PC-3 (cell line): ENCODE data around the gene AFF2. TPM values are rescaled to one million over a fixed set of nuclear protein-coding genes. Genes with fewer than 3 reads are reported as not detected.

Experiments used
- ATAC-seq: fragments of 200-7000 bp; cut with Tn5 transposase; 2 replicates; pipeline ENCODE4 v1.9.1; 2020; ENCODE audit warnings: mild to moderate bottlenecking, moderate library complexity
- BruUV-seq: library from RNA; stranded (reverse); fragments of 400-500 nt; replicated peaks from 2 replicates; lab custom pipeline; 2021; lab: Mats Ljungman, UMichigan
- CTCF ChIA-PET: fragments of 300-600 bp; sonication (Branson Sonifier 250); formaldehyde crosslinking; loops from one replicate; lab custom pipeline; 2022; ENCODE audit warnings: antibody characterized with exemption; lab: Charles Lee
- POLR2A ChIA-PET: fragments of 300-600 bp; sonication (Branson Sonifier 250); formaldehyde crosslinking; loops from one replicate; lab custom pipeline; 2022; ENCODE audit warnings: antibody characterized with exemption; ENCODE audit not compliant: unreplicated experiment; lab: Charles Lee
- DNase-seq: peaks from one replicate; pipeline ENCODE4 v3.0.0-alpha.2; 2015
- H2AFZ ChIP-seq: fragments of 300-600 bp; sonication (generic); 2 replicates; pipeline ENCODE4 v1.6.0; 2016; ENCODE audit warnings: antibody characterized with exemption, low read length
- H3F3A ChIP-seq: fragments of 300-600 bp; sonication (generic); one replicate; pipeline ENCODE4 v1.6.0; 2017; ENCODE audit warnings: antibody characterized with exemption, low read length, control low read depth, mild to moderate bottlenecking; ENCODE audit not compliant: unreplicated experiment
- H3K27ac ChIP-seq: fragments of 300-600 bp; sonication (generic); 2 replicates; pipeline ENCODE4 v1.5.1; 2016; ENCODE audit warnings: mild to moderate bottlenecking, low read length
- H3K27me3 ChIP-seq: fragments of 300-600 bp; sonication (generic); 2 replicates; pipeline ENCODE4 v1.6.1; 2016; ENCODE audit warnings: low read length, mixed read lengths
- H3K36me3 ChIP-seq: fragments of 300-600 bp; sonication (generic); 2 replicates; pipeline ENCODE4 v1.6.1; 2016; ENCODE audit warnings: low read depth, mixed run types, low read length, mixed read lengths
- H3K4me1 ChIP-seq: fragments of 300-600 bp; sonication (generic); 2 replicates; pipeline ENCODE4 v1.5.1; 2016; ENCODE audit warnings: low read length; ENCODE audit not compliant: insufficient read depth
- H3K4me2 ChIP-seq: fragments of 300-600 bp; sonication (generic); 2 replicates; pipeline ENCODE4 v1.6.0; 2016; ENCODE audit warnings: low read length
- H3K4me3 ChIP-seq: fragments of 300-600 bp; sonication (generic); 2 replicates; pipeline ENCODE4 v1.5.1; 2016; ENCODE audit warnings: mild to moderate bottlenecking, low read length, mixed read lengths
- H3K79me2 ChIP-seq: fragments of 300-600 bp; sonication (generic); 2 replicates; pipeline ENCODE4 v1.6.1; 2017; ENCODE audit warnings: low read length, mixed read lengths
- H3K9ac ChIP-seq: fragments of 300-600 bp; sonication (generic); 2 replicates; pipeline ENCODE4 v1.6.0; 2016; ENCODE audit warnings: mild to moderate bottlenecking, low read length
- H3K9me2 ChIP-seq: fragments of 300-600 bp; sonication (generic); replicated peaks from 2 replicates; pipeline ENCODE4 v1.6.1; 2016; ENCODE audit warnings: mixed run types, low read length, mixed read lengths
- H3K9me3 ChIP-seq: fragments of 300-600 bp; sonication (generic); 2 replicates; pipeline ENCODE4 v1.6.1; 2016; ENCODE audit warnings: low read length, mixed read lengths
- H4K20me1 ChIP-seq: fragments of 300-600 bp; sonication (generic); 2 replicates; pipeline ENCODE4 v1.6.1; 2016; ENCODE audit warnings: low read length, mixed read lengths
- EZH2 ChIP-seq: fragments of 300-600 bp; sonication (generic); IDR thresholded peaks from one replicate; pipeline ENCODE4 v1.6.1; 2017; ENCODE audit warnings: antibody characterized with exemption, mild to moderate bottlenecking, low read length; ENCODE audit not compliant: unreplicated experiment
- EZH2phosphoT487 ChIP-seq: fragments of 300-600 bp; sonication (generic); IDR thresholded peaks from 2 replicates; pipeline ENCODE4 v1.6.1; 2018; ENCODE audit warnings: mild to moderate bottlenecking, antibody characterized with exemption, low read length, borderline replicate concordance
- intact Hi-C: fragments of 100-400 bp; cut with micrococcal nuclease; formaldehyde crosslinking; loops from 2 replicates; pipeline ENCODE4 v1.9.0; 2023
- total RNA-seq: library from RNA; depleted of rRNA; stranded (reverse); fragments of >200 nt; gene quantifications from 2 replicates; pipeline ENCODE4 v1.2.3, GENCODE V29; 2014
- TF ChIP-seq, protein P1 (sequence below): fragments of 300-600 bp; sonication (generic); conservative IDR thresholded peaks from 2 replicates; pipeline ENCODE4 v1.5.1; 2017; ENCODE audit warnings: antibody characterized with exemption, low read depth, mild to moderate bottlenecking, low read length

Gene AFF2
- total RNA-seq, 1 experiment from 2014 or later: not detected

DNA sequence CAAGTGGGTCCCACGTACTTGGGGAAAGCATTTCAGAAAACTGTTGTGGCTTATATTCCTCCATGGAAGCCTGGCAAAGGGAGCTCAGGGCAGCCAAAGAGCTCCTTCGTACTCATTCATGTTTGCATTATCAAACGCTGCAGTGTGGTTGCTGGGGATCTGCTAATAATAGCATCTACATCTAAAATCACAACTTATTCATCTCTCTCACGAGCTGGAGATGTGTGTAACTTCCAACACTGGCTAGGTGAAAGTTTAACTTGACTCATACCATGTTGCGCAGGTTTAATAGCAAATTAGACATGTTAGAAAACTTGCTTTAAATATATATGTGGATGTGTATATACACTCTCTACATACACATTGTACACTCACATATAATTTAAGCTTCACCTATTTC is 415.1 kb downstream of the AFF2 start:
- no TSS peak for BruUV-seq
- TF ChIP-seq, protein P1, sequence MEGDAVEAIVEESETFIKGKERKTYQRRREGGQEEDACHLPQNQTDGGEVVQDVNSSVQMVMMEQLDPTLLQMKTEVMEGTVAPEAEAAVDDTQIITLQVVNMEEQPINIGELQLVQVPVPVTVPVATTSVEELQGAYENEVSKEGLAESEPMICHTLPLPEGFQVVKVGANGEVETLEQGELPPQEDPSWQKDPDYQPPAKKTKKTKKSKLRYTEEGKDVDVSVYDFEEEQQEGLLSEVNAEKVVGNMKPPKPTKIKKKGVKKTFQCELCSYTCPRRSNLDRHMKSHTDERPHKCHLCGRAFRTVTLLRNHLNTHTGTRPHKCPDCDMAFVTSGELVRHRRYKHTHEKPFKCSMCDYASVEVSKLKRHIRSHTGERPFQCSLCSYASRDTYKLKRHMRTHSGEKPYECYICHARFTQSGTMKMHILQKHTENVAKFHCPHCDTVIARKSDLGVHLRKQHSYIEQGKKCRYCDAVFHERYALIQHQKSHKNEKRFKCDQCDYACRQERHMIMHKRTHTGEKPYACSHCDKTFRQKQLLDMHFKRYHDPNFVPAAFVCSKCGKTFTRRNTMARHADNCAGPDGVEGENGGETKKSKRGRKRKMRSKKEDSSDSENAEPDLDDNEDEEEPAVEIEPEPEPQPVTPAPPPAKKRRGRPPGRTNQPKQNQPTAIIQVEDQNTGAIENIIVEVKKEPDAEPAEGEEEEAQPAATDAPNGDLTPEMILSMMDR: no peak
- TF ChIP-seq EZH2phosphoT487 (no peak), EZH2 (no peak)
- intact Hi-C loops: no loop called here
- POLR2A ChIA-PET: no interaction called here
- Histone ChIP-seq H3K4me1 (no peaks in the 10 kb centered on the region), H3K4me2 (no peak overlapping the region), H3K9me3 (no peaks in the 10 kb centered on the region), H3K27me3 (no peaks in the 10 kb centered on the region), H2AFZ (no peak overlapping the region), H3K79me2 (no peaks in the 10 kb centered on the region), H3K9me2 (no peaks in the 10 kb centered on the region), H3K36me3 (no peaks in the 10 kb centered on the region), H3K4me3 (no peak overlapping the region), H4K20me1 (no peaks in the 10 kb centered on the region), H3K27ac (no peak overlapping the region), H3F3A (no peaks in the 10 kb centered on the region), H3K9ac (no peak overlapping the region)
- CTCF ChIA-PET: no interaction called here
- ATAC-seq: no peak
- no peak for DNase-seq

DNA sequence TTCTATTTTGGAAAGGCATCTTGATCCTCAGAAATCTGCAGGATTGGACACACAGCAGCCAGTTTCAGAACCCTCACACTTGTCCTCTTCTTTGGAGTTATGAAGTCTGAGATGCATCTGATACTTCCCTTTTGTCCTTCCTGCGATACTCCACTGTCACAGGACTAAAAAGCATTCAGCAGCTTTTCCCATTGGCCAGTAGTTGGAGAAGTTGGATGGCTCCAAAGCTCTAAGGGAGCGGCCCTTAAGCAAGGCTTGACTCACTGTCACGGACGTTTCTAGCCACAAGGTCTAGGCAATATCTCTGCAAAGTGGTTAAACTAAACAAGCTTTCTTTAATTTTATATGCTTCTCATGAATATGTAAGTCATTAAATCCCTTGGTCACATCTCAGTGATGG is 417.0 kb downstream of the AFF2 start:
- Histone ChIP-seq H3K27ac (no peak overlapping the region), H3K27me3 (no peaks in the 10 kb centered on the region), H3K4me2 (no peak overlapping the region), H4K20me1 (no peaks in the 10 kb centered on the region), H3K4me1 (no peaks in the 10 kb centered on the region), H3K9me3 (no peaks in the 10 kb centered on the region), H3K9me2 (no peaks in the 10 kb centered on the region), H3F3A (no peaks in the 10 kb centered on the region), H3K79me2 (no peaks in the 10 kb centered on the region), H2AFZ (no peak overlapping the region), H3K9ac (no peak overlapping the region), H3K36me3 (no peaks in the 10 kb centered on the region), H3K4me3 (no peak overlapping the region)
- TF ChIP-seq EZH2phosphoT487 (no peak), EZH2 (no peak)
- TF ChIP-seq, protein P1: no peak
- no TSS peak for BruUV-seq
- no peak for DNase-seq
- CTCF ChIA-PET: no interaction called here
- POLR2A ChIA-PET: no interaction called here
- intact Hi-C loops: no loop called here
- ATAC-seq: no peak

DNA sequence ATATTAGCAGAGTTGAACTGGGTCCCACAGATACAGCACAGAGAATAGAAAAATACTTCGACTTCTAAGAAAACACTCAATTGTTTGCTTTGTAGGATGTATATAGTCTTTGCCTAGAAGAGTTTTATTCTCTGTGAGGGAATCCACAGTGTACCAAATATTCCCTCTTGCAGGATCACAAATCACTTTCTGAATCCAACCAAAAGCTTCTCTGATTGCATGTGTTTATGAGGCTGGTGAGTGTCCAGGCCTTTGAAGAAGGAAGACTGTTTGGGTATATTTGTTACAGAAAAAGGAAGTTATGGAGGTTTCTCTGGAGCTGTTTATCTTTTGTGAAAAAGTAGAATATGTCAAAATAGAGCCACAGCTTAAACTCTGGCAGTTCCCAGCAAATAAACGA is 423.2 kb downstream of the AFF2 start:
- Histone ChIP-seq H3K27ac (no peak overlapping the region), H3K4me2 (no peak overlapping the region), H3F3A (no peaks in the 10 kb centered on the region), H3K79me2 (no peaks in the 10 kb centered on the region), H2AFZ (no peak overlapping the region), H3K36me3 (no peaks in the 10 kb centered on the region), H3K9me2 (no peaks in the 10 kb centered on the region), H3K9ac (no peak overlapping the region), H3K27me3 (no peaks in the 10 kb centered on the region), H3K4me3 (no peak overlapping the region), H3K9me3 (no peaks in the 10 kb centered on the region), H4K20me1 (no peaks in the 10 kb centered on the region), H3K4me1 (no peaks in the 10 kb centered on the region)
- TF ChIP-seq EZH2 (no peak), EZH2phosphoT487 (no peak)
- TF ChIP-seq, protein P1: no peak
- intact Hi-C loops: no loop called here
- ATAC-seq: no peak
- no TSS peak for BruUV-seq
- ChIA-PET CTCF (no interaction called here), POLR2A (no interaction called here)
- no peak for DNase-seq
